ENCODE measurements around the gene SNX5.

- TF ChIP-seq CTCF (conservative IDR thresholded peaks at IDR 0.05; ENCODE audit: low read depth, low read length), result no peak
- TF ChIP-seq EZH2 (IDR thresholded peaks at IDR 0.05; ENCODE audit: borderline replicate concordance, low read depth, low read length, poor library complexity, severe bottlenecking), result no peak
Observed at GRCh38 chr20:17901971-17902370, 66.6 kb downstream of the SNX5 start.
